ENCODE results near the gene RACK1. TPM values are rescaled to one million over a fixed set of nuclear protein-coding genes. Genes with fewer than 3 reads are reported as not detected.

Gene RACK1
- 3,112 and 3,404 TPM in 2 replicates for total RNA-seq

DNA sequence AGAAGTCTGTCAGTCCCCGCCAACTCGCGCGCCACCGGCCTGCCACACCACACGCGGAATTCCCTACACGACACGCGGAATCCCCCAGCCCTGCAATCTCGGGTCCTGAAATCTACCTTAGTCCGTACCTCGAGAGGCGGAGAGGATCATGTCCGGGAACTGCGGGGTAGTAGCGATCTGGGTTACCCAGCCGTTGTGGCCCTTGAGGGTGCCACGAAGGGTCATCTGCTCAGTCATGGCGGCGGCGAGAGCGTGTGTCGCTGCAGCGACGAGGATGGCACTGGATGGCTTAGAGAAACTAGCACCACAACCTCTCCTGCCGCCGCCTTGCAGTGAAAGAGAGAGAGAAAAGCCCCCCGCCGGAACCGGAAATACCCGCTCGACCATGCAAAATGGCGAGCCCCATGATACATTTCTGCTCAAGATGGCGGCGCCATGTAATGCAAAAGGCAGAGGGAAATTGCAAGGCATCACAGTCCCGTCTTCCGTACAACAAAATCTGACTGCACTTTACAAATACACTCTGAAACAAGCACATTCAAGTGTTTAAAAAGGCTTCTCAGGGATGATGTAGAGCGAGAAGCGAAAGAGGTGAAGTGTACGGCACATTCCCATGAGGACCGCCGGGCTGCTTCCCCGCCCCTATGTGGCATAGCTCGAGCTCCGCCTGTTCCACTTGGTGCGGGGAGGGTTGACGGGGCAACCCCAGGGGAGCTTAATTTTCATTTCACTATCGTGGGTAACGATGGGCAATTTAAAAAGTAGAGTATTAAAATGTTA lies at the start of gene RACK1:
TSS of gene RACK1 (minus strand) at position 343 of the 780 bp plus-strand sequence. CDS start at position 237, 106 bp downstream.

DNA sequence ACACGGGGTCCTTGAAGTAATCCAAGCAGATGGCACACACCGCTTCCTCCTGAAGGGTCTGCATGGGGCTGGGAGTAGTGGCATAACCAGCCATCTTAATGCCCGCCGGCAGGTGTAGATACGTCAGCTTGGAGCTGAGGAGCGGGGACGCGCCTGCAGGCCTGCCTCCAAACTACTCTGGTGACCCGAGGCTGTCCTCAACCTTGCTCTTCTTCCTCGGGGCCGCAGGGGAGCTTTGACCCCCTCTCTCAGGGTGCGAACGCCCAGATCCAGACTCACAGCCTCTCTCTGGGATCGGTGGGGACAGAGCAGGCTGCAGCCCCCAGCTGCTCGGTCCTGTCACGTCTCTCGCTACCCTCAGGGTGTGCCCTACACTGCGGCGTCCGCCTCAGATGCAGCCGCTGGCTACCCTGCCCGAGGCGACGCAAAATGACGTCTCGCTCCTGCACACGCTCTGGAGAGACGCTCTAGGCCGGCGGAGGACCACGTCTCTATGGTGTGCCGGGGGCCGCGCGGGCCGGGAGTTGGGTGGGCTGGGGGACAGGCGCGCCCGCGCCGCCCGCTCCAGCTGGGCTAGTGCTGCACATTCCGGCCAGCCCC lies 17.1 kb upstream of the RACK1 start, which contains the start of gene TRIM52:
TSS of gene TRIM52 (minus strand) at position 424 of the 600 bp plus-strand sequence. CDS start at position 94, 330 bp downstream.

GRCh38 chr5:181223058-181223728 lies 20.5 kb downstream of the RACK1 start, which contains the start of gene TRIM41:
TRIM41 (plus strand) TSS chr5:181223281; CDS start chr5:181224000, 719 bp downstream.

DNA sequence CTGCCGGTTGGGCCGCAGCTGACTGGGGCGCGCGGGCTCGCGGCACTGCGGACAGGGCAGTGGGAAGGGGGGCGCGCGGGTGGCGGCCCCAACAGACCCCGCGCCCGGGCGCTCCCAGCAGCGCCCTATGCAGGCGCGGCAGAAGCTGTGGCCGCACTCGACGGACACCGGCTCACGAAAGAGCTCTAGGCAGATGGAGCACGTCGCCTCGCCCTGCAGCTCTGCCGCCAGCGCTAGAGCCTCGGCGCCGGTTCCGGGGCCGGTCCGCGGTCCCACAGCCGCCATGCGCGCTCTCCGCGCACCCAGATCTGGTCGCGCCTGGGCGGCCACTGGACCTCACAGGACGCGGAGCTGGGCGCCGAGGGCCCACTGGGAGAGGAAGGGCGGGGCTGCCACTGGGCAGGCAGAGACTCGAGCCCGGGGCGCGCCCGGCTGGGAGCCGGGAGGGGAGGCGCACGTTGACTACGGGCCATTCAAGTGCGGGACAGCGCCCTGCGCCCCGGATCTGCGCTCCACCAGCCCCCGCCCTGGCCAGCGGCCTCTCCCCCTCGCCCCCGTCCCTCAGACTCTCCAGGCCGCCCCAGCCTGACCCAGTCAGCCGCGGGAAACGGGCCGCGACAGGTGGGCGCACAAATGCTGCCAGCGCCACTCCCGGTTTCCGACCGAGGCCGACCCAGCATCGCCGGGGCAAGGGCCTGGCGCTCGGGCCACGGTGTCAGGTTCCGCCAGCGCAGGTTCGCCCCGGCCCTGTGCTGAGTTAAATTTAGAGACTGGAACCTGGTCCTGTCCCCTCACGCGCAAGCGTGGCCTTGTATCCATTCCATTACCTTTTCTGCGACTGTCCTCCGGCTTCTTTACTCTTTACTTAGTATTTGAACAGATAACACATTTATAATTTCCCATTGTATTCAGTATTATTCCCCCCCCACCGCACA lies 38.6 kb downstream of the RACK1 start, which contains the start of gene TRIM7:
TSS of gene TRIM7 (minus strand) at position 371 of the 935 bp plus-strand sequence. CDS start at position 285, 86 bp downstream.

Other genes starting within 250 kb of the RACK1 start
- gene BTNL9, start 203.6 kb downstream of the RACK1 start, total RNA-seq = not detected in 2 replicates
- not detected in 2 replicates for gene OR2V1, start 112.7 kb downstream of the RACK1 start, total RNA-seq
- gene OR2V2, start 96.3 kb downstream of the RACK1 start, total RNA-seq = not detected in 2 replicates
- 2.5 and 4.9 TPM in 2 replicates for gene TRIM7, start 38.7 kb downstream of the RACK1 start, total RNA-seq
- 8.7 and 9.4 TPM in 2 replicates for gene TRIM41, start 20.6 kb downstream of the RACK1 start, total RNA-seq
- gene TRIM52, start 17.2 kb upstream of the RACK1 start, total RNA-seq = 4.2 and 12.6 TPM in 2 replicates
- gene OR4F3, start 123.4 kb upstream of the RACK1 start, total RNA-seq = not detected in 2 replicates